Stomach (tissue), 9 donors: Measurements from ENCODE around the gene GNA14. TPM values are rescaled to one million over a fixed set of nuclear protein-coding genes. Genes with fewer than 3 reads are reported as not detected.

ENCODE experiments used
- DNase-seq, 2 donors: peaks; one replicate each; pipeline versions ENCODE4 v3.0.0 to v3.0.0-alpha.2; 2013 to 2019
- H3K27ac ChIP-seq, 5 donors: fragments of 200-600 bp in 4 of 5; sonication (generic) in 4 of 5; one replicate each; pipeline ENCODE4 v1.5.1; 2013 to 2019; ENCODE audit warnings: mild to moderate bottlenecking in 1 of 5, moderate library complexity in 1 of 5
- H3K27me3 ChIP-seq, 3 donors: fragments of 200-600 bp; sonication (generic); one replicate each; pipeline ENCODE4 v1.5.1; 2017 to 2019; ENCODE audit warnings: mixed run types in 1 of 3
- H3K36me3 ChIP-seq, 4 donors: fragments of 200-600 bp; sonication (generic); 1 replicate in 3 of 4; 2 replicates in 1 of 4; pipeline ENCODE4 v1.5.1; 2016 to 2019
- H3K4me1 ChIP-seq, 4 donors: fragments of 200-600 bp; sonication (generic); one replicate each; pipeline ENCODE4 v1.5.1; 2016 to 2019
- H3K4me3 ChIP-seq, 4 donors: fragments of 200-600 bp; sonication (generic) in 3 of 4; one replicate each; pipeline ENCODE4 v1.5.1; 2016 to 2019; ENCODE audit warnings: mild to moderate bottlenecking in 1 of 4
- H3K9me3 ChIP-seq, 4 donors: fragments of 200-600 bp; sonication (generic); one replicate each; pipeline ENCODE4 v1.5.1; 2016 to 2019
- CTCF ChIP-seq, 7 experiments: fragments of 450-650 bp in 4 of 7; fragments of 200-600 bp in 3 of 7; sonication (generic) in 3 of 7; IDR thresholded peaks; one replicate each; pipeline ENCODE4 v1.5.1; 2016 to 2019; ENCODE audit warnings: antibody characterized with exemption in 7 of 7, control low read depth in 2 of 7, mild to moderate bottlenecking in 1 of 7
- EP300 ChIP-seq: sonication (generic); formaldehyde crosslinking; IDR thresholded peaks from one replicate; pipeline ENCODE4 v1.6.1; 2017; ENCODE audit warnings: antibody characterized with exemption
- POLR2A ChIP-seq, 4 donors: fragments of 450-650 bp; IDR thresholded peaks; one replicate each; pipeline ENCODE4 v1.6.1; 2016; ENCODE audit warnings: antibody characterized with exemption in 4 of 4, control low read depth in 2 of 4, mild to moderate bottlenecking in 1 of 4, moderate library complexity in 1 of 4
- POLR2AphosphoS5 ChIP-seq, 3 donors: sonication (generic); formaldehyde crosslinking; IDR thresholded peaks; one replicate each; pipeline ENCODE4 v1.6.1; 2016; ENCODE audit warnings: antibody characterized with exemption in 3 of 3
- WGBS, 5 donors: extraction: QIAGEN DNeasy Blood & Tissue Kit in 3 of 5; methylation state at CpG; one replicate each; pipeline versions ENCODE4 v1.1.5 to v1.1.7; 2013 to 2018; 5-methylcytosine and 5-hydroxymethylcytosine counted together
- intact Hi-C: fragments of 100-400 bp; cut with DNase I; formaldehyde crosslinking; loops from one replicate; pipeline ENCODE4 v1.15.1; 2023; ENCODE audit warnings: low total_unique reads
- polyA plus RNA-seq, 3 donors: library from polyadenylated mRNA; stranded (reverse); fragments of 200-250 nt; gene quantifications; one replicate each; pipeline ENCODE4 v1.2.3, GENCODE V29; 2013
- total RNA-seq, 5 donors: library from RNA; depleted of rRNA; stranded (reverse); fragments of >200 nt; gene quantifications; one replicate each; pipeline versions ENCODE4 v1.1.0 to v1.2.3, GENCODE V29; 2014 to 2016
- donor health status: healthy with polysubstance abuse.
- donor health status: Bipolar disorder and iron deficiency.
- donor health status: healthy.

The GNA14 gene
- total and polyA plus RNA-seq, 8 donors = 0.46 to 12.5 (median 1.3) TPM; not detected in 1

- TF ChIP-seq POLR2AphosphoS5 (IDR thresholded peaks at IDR 0.05) (no peak), CTCF (IDR thresholded peaks at IDR 0.05) (no peak), POLR2A (IDR thresholded peaks at IDR 0.05) (no peak), EP300 (no peak)
Observed at GRCh38 chr9:77429928-77430327, 218.2 kb downstream of the GNA14 start.

GRCh38 chr9:77427256-77427927 is 220.7 kb downstream of the GNA14 start:
- intact Hi-C loops = no loop called here
- no peak for TF ChIP-seq POLR2A (IDR thresholded peaks at IDR 0.05)
- TF ChIP-seq CTCF (IDR thresholded peaks at IDR 0.05) = no peak
- TF ChIP-seq POLR2AphosphoS5 (IDR thresholded peaks at IDR 0.05) = no peak
- no peak for TF ChIP-seq EP300
- H3K36me3 ChIP-seq = peaks cover 0 to 11% (median 4%) of the 10 kb centered on the region in 4 donors
- no peaks in the 10 kb centered on the region for H3K4me1 ChIP-seq
- no peak overlapping the region for H3K27ac ChIP-seq
- H3K9me3 ChIP-seq = no peaks in the 10 kb centered on the region
- WGBS, 5 donors = 50 to 68% (median 62%) methylated on average over 6 to 7 of the region's 7 CpGs
- no peaks in the 10 kb centered on the region for H3K27me3 ChIP-seq
- DNase-seq = no peak
- no peak overlapping the region for H3K4me3 ChIP-seq

More at GRCh38 chr9:77429928-77430327, 218.2 kb downstream of the GNA14 start:
- DNase-seq = no peak
- Histone ChIP-seq H3K27me3 (no peaks in the 10 kb centered on the region), H3K27ac (no peak overlapping the region), H3K4me1 (peaks cover 0 to 6% (median 0%) of the 10 kb centered on the region in 4 donors), H3K4me3 (no peak overlapping the region), H3K9me3 (no peaks in the 10 kb centered on the region), H3K36me3 (peaks cover 0 to 5% (median 1%) of the 10 kb centered on the region in 4 donors)
- WGBS, 5 donors = 63 to 76% (median 71%) methylated on average over 2 of the region's 2 CpGs
- intact Hi-C loops = loop anchor here (10.0 kb wide), 1 partner anchor 325 kb away; no protein-coding TSS in a partner anchor

- no peaks in the 10 kb centered on the region for H3K4me1 ChIP-seq
- intact Hi-C loops = no loop called here
- H3K9me3 ChIP-seq = no peaks in the 10 kb centered on the region
- no peak overlapping the region for H3K4me3 ChIP-seq
- TF ChIP-seq EP300 = no peak
- TF ChIP-seq POLR2AphosphoS5 (IDR thresholded peaks at IDR 0.05) = no peak
- no peak for TF ChIP-seq POLR2A (IDR thresholded peaks at IDR 0.05)
- no peak for TF ChIP-seq CTCF (IDR thresholded peaks at IDR 0.05)
- no peak for DNase-seq
- H3K36me3 ChIP-seq = peaks cover 0 to 11% (median 4%) of the 10 kb centered on the region in 4 donors
- 29 to 77% (median 40%) methylated on average over 3 of the region's 3 CpGs for WGBS, 5 donors
- H3K27ac ChIP-seq = no peak overlapping the region
- no peaks in the 10 kb centered on the region for H3K27me3 ChIP-seq
Observed at GRCh38 chr9:77426712-77427111, 221.4 kb downstream of the GNA14 start.

GRCh38 chr9:77424993-77425392 is 223.1 kb downstream of the GNA14 start:
- intact Hi-C loops = no loop called here
- peaks cover 0 to 11% (median 4%) of the 10 kb centered on the region in 4 donors for H3K36me3 ChIP-seq
- no peak for DNase-seq
- H3K27me3 ChIP-seq = no peaks in the 10 kb centered on the region
- 74 to 96% (median 88%) methylated on average over 2 of the region's 2 CpGs for WGBS, 5 donors
- no peaks in the 10 kb centered on the region for H3K4me1 ChIP-seq
- no peak overlapping the region for H3K4me3 ChIP-seq
- TF ChIP-seq CTCF (IDR thresholded peaks at IDR 0.05) (no peak), POLR2AphosphoS5 (IDR thresholded peaks at IDR 0.05) (no peak), EP300 (no peak), POLR2A (IDR thresholded peaks at IDR 0.05) (no peak)
- no peak overlapping the region for H3K27ac ChIP-seq
- H3K9me3 ChIP-seq = no peaks in the 10 kb centered on the region
